ENCODE data around the gene SLC39A7. TPM values are rescaled to one million over a fixed set of nuclear protein-coding genes. Genes with fewer than 3 reads are reported as not detected.
A peak's percentile ranks its signal among the peaks of the same experiment; 100 is the strongest.

The SLC39A7 gene
- total RNA-seq, 1 donor from 2014 or later, result 225 TPM

GRCh38 chr6:33205191-33206026, 4.7 kb downstream of the SLC39A7 start:
- TF ChIP-seq CTCF (IDR thresholded peaks at IDR 0.05), result peak; percentile 24
- H3K27ac Mint-ChIP-seq (ENCODE audit: unreplicated experiment), result peak overlapping the region; percentile 93
- H3K27me3 Mint-ChIP-seq (ENCODE audit: low read depth), result no peaks in the 10 kb centered on the region
- H3K4me1 Mint-ChIP-seq (ENCODE audit: low read depth), result peaks cover 72% of the 10 kb centered on the region
- H3K36me3 Mint-ChIP-seq (ENCODE audit: low read depth), result peaks cover 33% of the 10 kb centered on the region
- peak overlapping the region; percentile 64 for H3K4me3 Mint-ChIP-seq (ENCODE audit: unreplicated experiment)
- no peak for DNase-seq (ENCODE audit: low spot score)
- H3K9me3 Mint-ChIP-seq (ENCODE audit: low read depth), result no peaks in the 10 kb centered on the region

GRCh38 chr6:33206027-33206863, 5.6 kb downstream of the SLC39A7 start:
- Mint-ChIP-seq H3K27ac (ENCODE audit: unreplicated experiment) (peak overlapping the region; percentile 93), H3K27me3 (ENCODE audit: low read depth) (no peaks in the 10 kb centered on the region), H3K4me3 (ENCODE audit: unreplicated experiment) (peak overlapping the region; percentile 28), H3K9me3 (ENCODE audit: low read depth) (no peaks in the 10 kb centered on the region), H3K36me3 (ENCODE audit: low read depth) (peaks cover 31% of the 10 kb centered on the region), H3K4me1 (ENCODE audit: low read depth) (peaks cover 67% of the 10 kb centered on the region)
- TF ChIP-seq CTCF (IDR thresholded peaks at IDR 0.05), result no peak
- DNase-seq (ENCODE audit: low spot score), result no peak

DNA sequence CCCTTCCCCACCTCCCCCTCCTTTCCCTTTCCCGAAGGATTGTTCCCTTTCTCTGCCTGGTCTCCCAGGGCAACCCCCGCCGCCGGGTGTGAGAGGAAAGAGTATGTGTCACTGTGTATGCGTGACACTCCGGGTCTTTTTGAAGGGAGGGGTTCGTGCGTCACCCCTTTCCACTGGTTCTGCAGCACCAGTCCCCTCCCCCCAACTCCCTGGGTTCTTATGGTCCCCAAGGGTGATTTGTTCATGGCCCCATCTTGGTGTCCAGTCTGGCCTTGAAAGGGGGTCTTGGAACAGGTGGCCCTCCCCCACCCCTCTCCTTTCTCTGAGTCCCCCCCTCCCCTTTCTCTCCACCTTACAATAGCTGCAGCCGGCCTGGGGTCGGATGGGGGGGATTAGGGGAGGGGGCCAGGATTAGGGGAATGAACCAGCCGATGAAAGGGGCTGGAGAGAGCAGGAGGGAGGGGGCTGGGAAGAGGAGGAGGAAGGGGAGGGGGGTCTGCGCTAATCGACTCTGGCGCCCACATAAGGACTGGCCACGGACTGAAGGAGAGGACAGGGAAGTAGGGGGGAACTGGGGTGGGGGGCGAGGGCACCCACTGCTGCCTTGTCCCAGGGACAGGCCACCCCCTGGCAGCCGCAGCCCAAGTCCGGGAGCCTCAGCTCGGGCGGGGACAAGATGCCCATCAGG, 6.3 kb downstream of the SLC39A7 start:
- peak overlapping the region; percentile 98 for H3K27ac Mint-ChIP-seq (ENCODE audit: unreplicated experiment)
- no peak for TF ChIP-seq CTCF (IDR thresholded peaks at IDR 0.05)
- no peaks in the 10 kb centered on the region for H3K27me3 Mint-ChIP-seq (ENCODE audit: low read depth)
- H3K4me1 Mint-ChIP-seq (ENCODE audit: low read depth), result peaks cover 63% of the 10 kb centered on the region
- H3K36me3 Mint-ChIP-seq (ENCODE audit: low read depth), result peaks cover 26% of the 10 kb centered on the region
- no peak for DNase-seq (ENCODE audit: low spot score)
- no peaks in the 10 kb centered on the region for H3K9me3 Mint-ChIP-seq (ENCODE audit: low read depth)
- peak overlapping the region; percentile 96 for H3K4me3 Mint-ChIP-seq (ENCODE audit: unreplicated experiment)

DNA sequence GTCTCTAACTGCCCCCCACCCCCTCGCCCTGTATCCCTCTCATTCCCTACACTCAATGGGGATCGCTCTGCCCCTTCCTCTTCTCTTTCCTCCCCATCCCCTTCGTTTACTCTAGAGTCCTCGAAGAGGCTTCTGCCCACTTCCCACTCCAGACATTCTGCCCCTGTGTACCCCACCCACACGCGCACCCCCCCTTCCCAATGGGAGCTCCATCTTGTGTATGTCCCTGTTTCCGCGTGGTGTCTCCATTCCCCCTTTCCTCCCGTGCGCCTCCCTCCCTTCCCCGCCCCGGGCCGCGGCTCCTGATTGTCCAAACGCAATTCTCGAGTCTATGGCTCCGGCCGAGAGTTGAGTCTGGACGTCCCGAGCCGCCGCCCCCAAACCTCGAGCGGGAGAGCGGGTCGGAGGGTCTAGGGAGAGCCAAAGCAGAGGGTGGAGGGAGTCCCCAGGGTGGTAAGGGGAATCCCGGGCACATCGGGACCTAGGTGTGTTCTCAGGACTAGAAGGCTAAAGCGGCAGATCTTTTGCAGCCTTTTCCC, 7.0 kb downstream of the SLC39A7 start:
- no peak for TF ChIP-seq CTCF (IDR thresholded peaks at IDR 0.05)
- no peak for DNase-seq (ENCODE audit: low spot score)
- H3K27me3 Mint-ChIP-seq (ENCODE audit: low read depth), result no peaks in the 10 kb centered on the region
- H3K9me3 Mint-ChIP-seq (ENCODE audit: low read depth), result no peaks in the 10 kb centered on the region
- peak overlapping the region; percentile 96 for H3K4me3 Mint-ChIP-seq (ENCODE audit: unreplicated experiment)
- H3K27ac Mint-ChIP-seq (ENCODE audit: unreplicated experiment), result peak overlapping the region; percentile 98
- H3K4me1 Mint-ChIP-seq (ENCODE audit: low read depth), result peaks cover 63% of the 10 kb centered on the region
- peaks cover 20% of the 10 kb centered on the region for H3K36me3 Mint-ChIP-seq (ENCODE audit: low read depth)

Measured in chondrocyte (in vitro differentiated cells).